HG02763 (cell line): ENCODE measurements around the gene ZNF135.

ENCODE experiments used
- ATAC-seq: cut with Tn5 transposase; IDR thresholded peaks from one replicate; pipeline ENCODE4 v1.9.1; 2021; ENCODE audit warnings: mild to moderate bottlenecking, moderate library complexity; ENCODE audit not compliant: unreplicated experiment

Gene ZNF135

GRCh38 chr19:58045411-58046050 lies 13.6 kb upstream of the ZNF135 start:
- ATAC-seq: no peak

DNA sequence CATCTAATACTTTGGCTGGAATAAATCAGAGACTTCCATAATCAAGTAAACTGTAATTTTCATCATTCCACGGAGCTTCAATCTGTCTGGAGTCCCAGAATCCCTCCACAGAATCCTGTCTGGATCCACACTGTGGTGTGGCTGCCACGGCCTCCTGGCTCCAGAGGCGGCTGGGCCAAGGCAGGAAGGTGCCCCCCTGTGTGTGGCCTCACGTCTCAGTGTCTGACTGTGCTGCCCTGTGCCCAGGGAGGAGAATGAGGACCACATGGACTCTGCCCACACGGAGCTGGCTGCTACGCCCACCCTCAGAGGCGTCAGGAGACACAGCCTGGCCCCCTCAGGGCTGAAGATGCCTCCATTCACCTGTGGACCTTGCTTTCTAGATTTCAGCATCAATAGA lies 12.2 kb upstream of the ZNF135 start:
- ATAC-seq: no peak

GRCh38 chr19:58047672-58048071 lies 11.4 kb upstream of the ZNF135 start:
- no peak for ATAC-seq

GRCh38 chr19:58052256-58052655 lies 6.8 kb upstream of the ZNF135 start:
- no peak for ATAC-seq

- ATAC-seq: no peak
Measured at GRCh38 chr19:58053480-58054156, 5.5 kb upstream of the ZNF135 start.

GRCh38 chr19:58054901-58055874 lies 3.9 kb upstream of the ZNF135 start:
- ATAC-seq: no peak

GRCh38 chr19:58056261-58056660 lies 2.8 kb upstream of the ZNF135 start:
- no peak for ATAC-seq

DNA sequence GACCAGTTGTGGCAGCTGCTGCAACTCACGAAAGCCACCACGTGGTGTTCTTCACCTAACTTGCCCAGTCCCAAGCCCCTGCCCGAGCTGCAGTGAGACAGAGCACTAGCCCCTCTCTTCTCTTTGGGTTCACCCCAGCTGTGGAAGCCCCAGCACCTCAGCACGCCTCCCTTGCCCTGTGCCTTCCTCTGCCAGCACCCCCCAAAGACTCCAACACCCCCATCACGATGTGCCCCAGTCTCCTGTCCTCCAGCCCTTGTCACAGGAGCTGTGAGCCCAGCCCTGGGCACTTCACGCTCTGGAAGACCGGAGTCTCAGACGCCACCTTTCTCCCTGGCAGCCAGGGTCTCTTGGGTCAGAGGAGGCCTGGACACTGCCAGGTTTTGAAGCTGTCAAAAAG lies 2.2 kb upstream of the ZNF135 start:
- ATAC-seq: no peak

DNA sequence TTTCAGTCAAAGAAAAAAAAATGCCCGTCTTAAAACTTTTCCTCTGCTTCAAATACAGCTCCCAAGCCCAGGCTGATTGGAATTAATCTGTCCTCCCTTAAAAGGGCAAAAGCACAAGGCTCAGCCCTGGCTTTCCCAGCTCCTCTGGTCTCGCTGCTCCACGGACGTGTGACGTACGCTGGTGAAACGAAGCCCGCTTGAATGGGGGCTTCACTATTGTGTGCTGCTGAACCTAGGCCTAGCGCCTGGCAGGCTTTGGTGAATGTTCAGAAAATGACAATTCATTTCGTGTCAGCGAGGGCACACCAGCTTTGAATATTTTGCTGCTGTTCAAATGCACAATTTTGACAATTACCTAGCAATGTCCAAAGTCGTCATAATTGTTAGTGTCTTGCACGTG lies 615 bp upstream of the ZNF135 start:
- ATAC-seq: no peak

DNA sequence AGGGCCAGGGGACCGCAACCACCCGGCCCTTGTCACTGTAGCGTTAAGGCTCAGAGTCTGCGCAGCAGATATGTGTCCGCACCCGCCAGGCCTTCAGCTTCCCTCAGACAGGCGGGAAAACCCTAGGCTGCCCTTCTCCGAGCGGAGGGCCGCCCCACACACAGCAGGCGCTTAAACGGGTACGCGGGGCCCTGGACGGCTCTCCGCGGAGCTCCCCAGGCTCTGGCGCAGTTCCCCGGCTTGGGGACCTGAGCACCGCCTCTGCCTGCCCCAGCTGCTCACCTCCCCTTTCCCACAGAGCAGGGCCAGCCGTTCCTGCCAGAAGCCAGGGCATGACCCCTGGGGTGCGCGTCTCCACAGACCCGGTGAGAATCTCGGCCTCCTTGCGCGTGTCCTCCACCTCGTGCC lies 593 bp downstream of the ZNF135 start:
- no peak for ATAC-seq

DNA sequence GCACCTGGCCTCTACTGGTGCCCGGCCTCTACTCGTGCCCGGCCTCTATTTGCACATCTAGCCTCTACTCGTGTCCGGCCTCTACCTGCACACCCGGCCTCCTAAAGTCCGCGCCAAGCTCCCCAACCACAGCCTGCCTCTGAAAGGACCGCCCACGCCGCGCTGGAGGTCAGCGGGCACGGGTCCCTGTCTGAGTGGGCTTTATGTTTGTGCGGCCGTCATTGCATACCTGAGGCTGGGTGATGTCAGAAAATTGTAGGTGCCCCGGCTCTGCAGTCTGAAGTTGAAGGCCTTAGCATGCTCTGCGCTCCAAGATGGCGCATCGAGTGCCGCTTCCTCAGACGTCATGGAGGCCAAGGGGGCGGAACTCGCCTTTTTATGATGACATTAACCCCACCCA lies 1.1 kb downstream of the ZNF135 start:
- no peak for ATAC-seq

DNA sequence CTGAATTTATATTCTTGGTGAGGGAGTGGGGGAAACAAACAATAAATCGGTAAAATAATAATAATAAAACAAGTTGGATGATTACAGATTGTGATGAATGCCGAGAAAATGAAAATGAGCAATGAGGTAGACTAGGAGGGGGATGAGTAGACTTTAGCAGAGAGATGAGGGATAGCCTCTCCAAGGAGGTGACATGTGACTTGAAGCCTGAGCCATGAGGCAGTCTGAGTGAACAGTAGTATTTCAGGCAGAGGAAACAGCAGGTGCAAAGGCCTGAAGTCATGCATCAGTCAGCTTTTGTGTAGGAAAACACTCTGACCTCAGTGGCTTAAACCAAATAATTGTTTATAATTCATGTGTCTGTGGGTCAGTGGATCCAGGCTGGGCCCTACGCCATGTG lies 4.6 kb downstream of the ZNF135 start:
- no peak for ATAC-seq

- no peak for ATAC-seq
Measured at GRCh38 chr19:58067240-58067912, 8.3 kb downstream of the ZNF135 start.

- no peak for ATAC-seq
Measured at GRCh38 chr19:58079792-58080191, 20.7 kb downstream of the ZNF135 start.

- no peak for ATAC-seq
Measured at GRCh38 chr19:58083021-58083420, 23.9 kb downstream of the ZNF135 start.

DNA sequence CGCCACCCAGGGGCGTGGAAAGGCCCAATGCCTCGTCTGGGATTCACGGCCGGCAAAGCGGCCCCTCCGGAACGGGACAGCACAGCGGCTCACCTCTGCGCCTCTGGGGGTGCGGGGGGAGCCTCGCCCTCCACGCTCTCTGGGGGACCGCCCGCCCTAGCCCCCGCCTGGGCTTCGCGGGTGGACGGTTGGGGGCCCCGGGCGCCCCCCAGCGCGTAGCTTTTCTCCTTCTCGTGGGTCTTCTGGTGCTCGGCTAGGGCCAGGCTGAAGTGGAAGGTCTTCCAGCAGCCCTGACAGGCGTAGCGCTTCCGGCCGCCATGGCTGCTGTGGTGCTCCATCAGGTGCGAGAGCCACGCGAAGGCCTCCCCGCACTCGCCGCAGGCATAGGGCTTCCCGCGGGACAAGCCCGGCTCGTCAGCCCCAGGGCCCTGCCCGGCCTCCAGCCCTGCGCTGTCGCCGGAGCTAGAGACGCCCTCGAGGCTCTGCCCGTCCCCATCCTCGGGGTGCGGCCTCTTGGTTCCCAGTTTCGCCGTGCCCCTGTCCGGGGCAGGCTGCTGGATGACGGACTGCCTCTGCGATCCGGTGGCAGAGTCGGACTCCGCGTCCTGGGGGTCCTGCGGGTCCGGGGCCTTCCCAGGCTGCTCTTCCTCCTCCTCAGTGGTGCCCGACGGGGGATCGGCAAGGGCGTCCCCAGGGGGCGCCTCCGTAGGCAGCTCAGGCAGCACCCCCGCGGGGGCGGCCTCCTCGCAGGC lies 25.7 kb downstream of the ZNF135 start:
- ATAC-seq: no peak

GRCh38 chr19:58085348-58085875 lies 26.3 kb downstream of the ZNF135 start:
- no peak for ATAC-seq

DNA sequence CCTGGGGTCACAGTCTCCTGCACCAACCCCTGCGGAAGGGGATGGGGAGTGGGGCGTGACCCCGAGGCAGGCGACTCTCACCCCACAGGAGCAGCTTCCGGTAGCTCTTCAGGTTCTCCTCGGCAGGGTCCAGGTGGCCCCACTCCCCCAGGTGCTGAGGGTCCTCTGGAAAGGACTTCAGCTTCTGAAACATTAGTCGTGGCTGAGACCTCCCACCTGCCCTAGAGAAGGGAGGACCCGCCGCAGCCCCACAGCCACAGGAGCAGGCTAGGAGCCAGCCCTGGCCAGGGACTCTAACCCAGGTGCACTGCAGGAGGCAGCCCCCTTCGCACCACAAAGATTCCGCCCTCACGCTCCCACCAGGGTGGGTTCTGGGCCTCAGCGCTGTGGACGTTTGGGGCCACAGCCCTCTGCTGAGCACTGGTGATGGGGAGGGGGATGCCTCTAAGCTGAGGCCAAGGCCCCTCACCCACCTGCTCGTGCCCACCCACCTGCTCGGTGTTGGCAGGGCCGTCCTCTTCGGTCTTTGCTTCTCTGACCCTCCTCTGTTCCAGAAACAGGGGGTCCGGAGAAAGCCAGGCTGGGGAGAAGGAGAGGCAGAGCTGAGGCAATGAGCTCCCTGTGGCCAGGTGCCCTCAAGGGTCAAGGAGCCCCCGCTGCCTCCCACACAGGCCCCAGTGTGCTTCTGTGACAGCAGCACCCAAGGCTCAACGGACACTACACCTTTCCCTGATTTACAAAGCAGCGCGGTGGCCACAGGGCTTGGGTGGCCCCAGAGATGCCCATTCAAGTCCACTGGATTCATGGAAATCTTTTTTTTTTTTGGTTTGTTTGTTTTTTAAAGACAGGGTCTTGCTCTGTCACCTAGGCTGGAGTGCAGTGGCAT lies 28.0 kb downstream of the ZNF135 start:
- no peak for ATAC-seq

GRCh38 chr19:58088521-58089052 lies 29.5 kb downstream of the ZNF135 start:
- no peak for ATAC-seq
